HEK293 (cell line): ENCODE data around the gene ACACB.

Experiments
- CTCF ChIA-PET: fragments of 350-600 bp; formaldehyde crosslinking; extraction: SDS; loops from one replicate; lab custom pipeline; 2021; ENCODE audit warnings: antibody characterized with exemption; lab: Yijun Ruan, JAX
- POLR2A ChIA-PET: fragments of 300-600 bp; formaldehyde crosslinking; extraction: SDS; loops from one replicate; lab custom pipeline; 2020; ENCODE audit warnings: antibody characterized with exemption, inconsistent platforms; lab: Yijun Ruan, JAX
- H3K27ac ChIP-seq: fragments of 200-500 bp; sonication (Bioruptor generic); 2 replicates; pipeline ENCODE4 v1.5.1; 2014; ENCODE audit warnings: low read depth, low read length, control low read depth, inconsistent platforms; ENCODE audit errors: extremely low read depth
- H3K36me3 ChIP-seq, 2 experiments: fragments of 200-500 bp in 1 of 2; sonication (Bioruptor generic) in 1 of 2; 1 replicate in 1 of 2; 2 replicates in 1 of 2; pipeline ENCODE4 v1.5.1; 2014 to 2017; ENCODE audit warnings: inconsistent platforms in 2 of 2, low read length in 2 of 2; ENCODE audit not compliant: control insufficient read depth in 2 of 2, insufficient read depth in 1 of 2
- H3K4me1 ChIP-seq: fragments of 200-500 bp; sonication (Bioruptor generic); 2 replicates; pipeline ENCODE4 v1.5.1; 2014; ENCODE audit warnings: mild to moderate bottlenecking, low read length, inconsistent platforms; ENCODE audit not compliant: control insufficient read depth, insufficient read depth
- H3K4me3 ChIP-seq: 2 replicates; pipeline ENCODE4 v1.5.1; 2011; ENCODE audit warnings: low read depth, mild to moderate bottlenecking, control low read depth, low read length, moderate library complexity
- H3K9me3 ChIP-seq: fragments of 200-500 bp; sonication (Bioruptor generic); 2 replicates; pipeline ENCODE4 v1.5.1; 2014; ENCODE audit warnings: low read depth, low read length, inconsistent platforms; ENCODE audit not compliant: control insufficient read depth, insufficient read depth
- GFI1B ChIP-seq: fragments of 450-650 bp; formaldehyde crosslinking; IDR thresholded peaks from 2 replicates; pipeline ENCODE4 v1.5.1; 2016; ENCODE audit warnings: missing biosample characterization, missing genetic modification characterization
- HOXA7 ChIP-seq: sonication (generic); formaldehyde crosslinking; IDR thresholded peaks from 2 replicates; pipeline ENCODE4 v1.8.1; 2022; ENCODE audit warnings: missing genetic modification reagents, borderline replicate concordance
- KLF1 ChIP-seq: fragments of 450-650 bp; formaldehyde crosslinking; IDR thresholded peaks from 2 replicates; pipeline ENCODE4 v1.5.1; 2016; ENCODE audit warnings: missing biosample characterization, missing genetic modification characterization
- REPIN1 ChIP-seq: fragments of 450-650 bp; formaldehyde crosslinking; IDR thresholded peaks from 2 replicates; pipeline ENCODE4 v1.5.1; 2017; ENCODE audit warnings: missing biosample characterization, missing genetic modification characterization, low read depth
- SCRT2 ChIP-seq: fragments of 450-650 bp; formaldehyde crosslinking; IDR thresholded peaks from 2 replicates; pipeline ENCODE4 v1.5.1; 2016; ENCODE audit warnings: missing biosample characterization, missing genetic modification characterization
- ZBTB8A ChIP-seq: fragments of 450-650 bp; formaldehyde crosslinking; IDR thresholded peaks from 2 replicates; pipeline ENCODE4 v1.5.1; 2016; ENCODE audit warnings: missing biosample characterization, missing genetic modification characterization
- ZFHX2 ChIP-seq: fragments of 450-650 bp; formaldehyde crosslinking; conservative IDR thresholded peaks from 2 replicates; pipeline ENCODE4 v1.5.1; 2016; ENCODE audit warnings: missing biosample characterization, missing genetic modification characterization
- ZFP41 ChIP-seq: fragments of 450-650 bp; formaldehyde crosslinking; IDR thresholded peaks from 2 replicates; pipeline ENCODE4 v1.5.1; 2016; ENCODE audit warnings: missing biosample characterization, missing genetic modification characterization, borderline replicate concordance
- ZNF10 ChIP-seq: fragments of 450-650 bp; formaldehyde crosslinking; IDR thresholded peaks from 2 replicates; pipeline ENCODE4 v1.5.1; 2017; ENCODE audit warnings: missing biosample characterization, missing genetic modification characterization
- ZNF311 ChIP-seq: fragments of 450-650 bp; formaldehyde crosslinking; IDR thresholded peaks from 2 replicates; pipeline ENCODE4 v1.5.1; 2017; ENCODE audit warnings: missing biosample characterization, missing genetic modification characterization, borderline replicate concordance
- ZNF335 ChIP-seq: fragments of 450-650 bp; formaldehyde crosslinking; conservative IDR thresholded peaks from 2 replicates; pipeline ENCODE4 v1.5.1; 2016; ENCODE audit warnings: missing biosample characterization, missing genetic modification characterization
- ZNF433 ChIP-seq: fragments of 450-650 bp; formaldehyde crosslinking; IDR thresholded peaks from 2 replicates; pipeline ENCODE4 v1.5.1; 2016; ENCODE audit warnings: missing biosample characterization, missing genetic modification characterization, low read depth
- ZNF544 ChIP-seq: fragments of 450-650 bp; formaldehyde crosslinking; IDR thresholded peaks from 2 replicates; pipeline ENCODE4 v1.5.0; 2017; ENCODE audit warnings: missing biosample characterization, missing genetic modification characterization
- ZNF561 ChIP-seq: fragments of 450-650 bp; IDR thresholded peaks from 2 replicates; pipeline ENCODE4 v1.5.1; 2018; ENCODE audit warnings: missing biosample characterization, missing genetic modification characterization, borderline replicate concordance
- ZNF571 ChIP-seq: fragments of 450-650 bp; formaldehyde crosslinking; IDR thresholded peaks from 2 replicates; pipeline ENCODE4 v1.5.0; 2017; ENCODE audit warnings: missing biosample characterization, missing genetic modification characterization
- ZNF624 ChIP-seq: fragments of 450-650 bp; formaldehyde crosslinking; IDR thresholded peaks from 2 replicates; pipeline ENCODE4 v1.5.1; 2017; ENCODE audit warnings: missing biosample characterization, missing genetic modification characterization
- ZNF670 ChIP-seq: fragments of 450-650 bp; formaldehyde crosslinking; IDR thresholded peaks from 2 replicates; pipeline ENCODE4 v1.5.1; 2016; ENCODE audit warnings: missing biosample characterization, missing genetic modification characterization, low read depth
- TF ChIP-seq, protein P1 (sequence below): fragments of 450-650 bp; formaldehyde crosslinking; IDR thresholded peaks from 2 replicates; pipeline ENCODE4 v1.5.1; 2016; ENCODE audit warnings: missing biosample characterization, missing genetic modification characterization
- TF ChIP-seq, protein P2 (sequence below): fragments of 450-650 bp; formaldehyde crosslinking; IDR thresholded peaks from 2 replicates; pipeline ENCODE4 v1.5.1; 2016; ENCODE audit warnings: missing biosample characterization, missing genetic modification characterization
- TF ChIP-seq, protein P3 (sequence below): fragments of 450-650 bp; formaldehyde crosslinking; IDR thresholded peaks from 2 replicates; pipeline ENCODE4 v1.5.1; 2016; ENCODE audit warnings: missing biosample characterization, missing genetic modification characterization
- TF ChIP-seq, protein P4 (sequence below): fragments of 450-650 bp; formaldehyde crosslinking; IDR thresholded peaks from 2 replicates; pipeline ENCODE4 v1.5.1; 2016; ENCODE audit warnings: missing biosample characterization, missing genetic modification characterization, low read depth
- TF ChIP-seq, protein P5 (sequence below): fragments of 450-650 bp; formaldehyde crosslinking; IDR thresholded peaks from 2 replicates; pipeline ENCODE4 v1.5.1; 2016; ENCODE audit warnings: missing biosample characterization, missing genetic modification characterization

ACACB gene

DNA sequence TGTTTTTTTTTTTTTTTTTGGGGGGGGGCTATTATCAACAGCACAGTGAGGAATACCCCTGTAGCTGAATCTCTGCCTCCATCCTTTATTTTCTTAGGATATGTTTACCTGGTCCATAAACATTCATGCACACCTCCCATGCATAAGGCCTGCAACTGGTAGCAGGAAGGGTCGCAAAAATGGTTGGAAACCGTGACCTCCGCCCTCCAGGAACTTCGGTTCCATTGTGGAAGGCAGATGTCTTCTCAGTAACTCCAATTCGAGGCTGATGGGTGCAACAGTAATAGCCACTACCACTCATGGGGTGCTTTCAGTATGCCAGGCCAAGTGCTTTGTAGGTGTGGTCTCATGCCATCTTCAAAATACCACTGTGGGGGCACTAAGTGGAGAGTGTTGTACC, 40.2 kb downstream of the ACACB start:
- ChIA-PET CTCF (interaction anchor here (1.3 kb wide), 1 partner anchor 108 kb away, joined by 6 read pairs; no protein-coding TSS in a partner anchor), POLR2A (no interaction called here)
- Histone ChIP-seq H3K36me3 (no peaks in the 10 kb centered on the region), H3K4me3 (no peak overlapping the region), H3K9me3 (no peaks in the 10 kb centered on the region), H3K4me1 (peaks cover 8% of the 10 kb centered on the region; the same call in 1 of the 2 replicates), H3K27ac (no peak overlapping the region)
- TF ChIP-seq, protein P1, sequence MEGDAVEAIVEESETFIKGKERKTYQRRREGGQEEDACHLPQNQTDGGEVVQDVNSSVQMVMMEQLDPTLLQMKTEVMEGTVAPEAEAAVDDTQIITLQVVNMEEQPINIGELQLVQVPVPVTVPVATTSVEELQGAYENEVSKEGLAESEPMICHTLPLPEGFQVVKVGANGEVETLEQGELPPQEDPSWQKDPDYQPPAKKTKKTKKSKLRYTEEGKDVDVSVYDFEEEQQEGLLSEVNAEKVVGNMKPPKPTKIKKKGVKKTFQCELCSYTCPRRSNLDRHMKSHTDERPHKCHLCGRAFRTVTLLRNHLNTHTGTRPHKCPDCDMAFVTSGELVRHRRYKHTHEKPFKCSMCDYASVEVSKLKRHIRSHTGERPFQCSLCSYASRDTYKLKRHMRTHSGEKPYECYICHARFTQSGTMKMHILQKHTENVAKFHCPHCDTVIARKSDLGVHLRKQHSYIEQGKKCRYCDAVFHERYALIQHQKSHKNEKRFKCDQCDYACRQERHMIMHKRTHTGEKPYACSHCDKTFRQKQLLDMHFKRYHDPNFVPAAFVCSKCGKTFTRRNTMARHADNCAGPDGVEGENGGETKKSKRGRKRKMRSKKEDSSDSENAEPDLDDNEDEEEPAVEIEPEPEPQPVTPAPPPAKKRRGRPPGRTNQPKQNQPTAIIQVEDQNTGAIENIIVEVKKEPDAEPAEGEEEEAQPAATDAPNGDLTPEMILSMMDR (tag by site-specific recombination) = no peak
- TF ChIP-seq ZNF670 (tag by site-specific recombination) (no peak), ZNF544 (no peak)

DNA sequence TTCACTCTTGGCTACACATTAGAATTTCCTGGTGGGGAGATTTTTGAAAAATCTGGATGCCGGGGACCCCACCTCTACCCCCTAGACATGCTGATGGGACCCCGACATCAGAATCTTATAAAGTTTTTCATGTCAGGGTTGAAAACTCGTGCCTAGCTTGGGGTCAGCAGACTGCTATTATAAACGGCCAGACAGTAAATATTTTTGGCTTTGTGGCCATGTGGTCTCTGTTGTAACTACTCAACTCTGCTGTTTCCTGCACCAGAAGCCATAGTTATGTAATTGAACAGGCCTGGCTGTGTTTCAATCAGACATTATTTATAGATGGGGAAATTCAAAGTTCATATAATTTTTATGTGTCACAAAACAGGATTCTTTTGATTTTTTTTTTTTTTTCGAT, 41.6 kb downstream of the ACACB start:
- ChIA-PET POLR2A (no interaction called here), CTCF (no interaction called here)
- no peak for TF ChIP-seq ZFHX2
- TF ChIP-seq ZFP41 (tag by site-specific recombination) = no peak
- no peak for TF ChIP-seq SCRT2
- TF ChIP-seq, protein P2, sequence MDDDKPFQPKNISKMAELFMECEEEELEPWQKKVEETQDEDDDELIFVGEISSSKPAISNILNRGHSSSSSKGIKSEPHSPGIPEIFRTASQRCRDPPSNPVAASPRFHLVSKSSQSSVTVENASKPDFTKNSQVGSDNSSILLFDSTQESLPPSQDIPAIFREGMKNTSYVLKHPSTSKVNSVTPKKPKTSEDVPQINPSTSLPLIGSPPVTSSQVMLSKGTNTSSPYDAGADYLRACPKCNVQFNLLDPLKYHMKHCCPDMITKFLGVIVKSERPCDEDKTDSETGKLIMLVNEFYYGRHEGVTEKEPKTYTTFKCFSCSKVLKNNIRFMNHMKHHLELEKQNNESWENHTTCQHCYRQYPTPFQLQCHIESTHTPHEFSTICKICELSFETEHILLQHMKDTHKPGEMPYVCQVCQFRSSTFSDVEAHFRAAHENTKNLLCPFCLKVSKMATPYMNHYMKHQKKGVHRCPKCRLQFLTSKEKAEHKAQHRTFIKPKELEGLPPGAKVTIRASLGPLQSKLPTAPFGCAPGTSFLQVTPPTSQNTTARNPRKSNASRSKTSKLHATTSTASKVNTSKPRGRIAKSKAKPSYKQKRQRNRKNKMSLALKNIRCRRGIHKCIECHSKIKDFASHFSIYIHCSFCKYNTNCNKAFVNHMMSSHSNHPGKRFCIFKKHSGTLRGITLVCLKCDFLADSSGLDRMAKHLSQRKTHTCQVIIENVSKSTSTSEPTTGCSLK (tag by site-specific recombination) = no peak
- no peak for TF ChIP-seq ZNF571 (tag by site-specific recombination)
- no peak for TF ChIP-seq ZNF10
- TF ChIP-seq ZBTB8A (tag by site-specific recombination) = no peak
- TF ChIP-seq, protein P3, sequence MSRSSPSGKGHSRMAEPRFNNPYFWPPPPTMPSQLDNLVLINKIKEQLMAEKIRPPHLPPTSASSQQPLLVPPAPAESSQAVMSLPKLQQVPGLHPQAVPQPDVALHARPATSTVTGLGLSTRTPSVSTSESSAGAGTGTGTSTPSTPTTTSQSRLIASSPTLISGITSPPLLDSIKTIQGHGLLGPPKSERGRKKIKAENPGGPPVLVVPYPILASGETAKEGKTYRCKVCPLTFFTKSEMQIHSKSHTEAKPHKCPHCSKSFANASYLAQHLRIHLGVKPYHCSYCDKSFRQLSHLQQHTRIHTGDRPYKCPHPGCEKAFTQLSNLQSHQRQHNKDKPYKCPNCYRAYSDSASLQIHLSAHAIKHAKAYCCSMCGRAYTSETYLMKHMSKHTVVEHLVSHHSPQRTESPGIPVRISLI (tag by site-specific recombination) = no peak
- TF ChIP-seq ZNF335 (tag by site-specific recombination) = no peak
- TF ChIP-seq ZNF624 (tag by site-specific recombination) = no peak

DNA sequence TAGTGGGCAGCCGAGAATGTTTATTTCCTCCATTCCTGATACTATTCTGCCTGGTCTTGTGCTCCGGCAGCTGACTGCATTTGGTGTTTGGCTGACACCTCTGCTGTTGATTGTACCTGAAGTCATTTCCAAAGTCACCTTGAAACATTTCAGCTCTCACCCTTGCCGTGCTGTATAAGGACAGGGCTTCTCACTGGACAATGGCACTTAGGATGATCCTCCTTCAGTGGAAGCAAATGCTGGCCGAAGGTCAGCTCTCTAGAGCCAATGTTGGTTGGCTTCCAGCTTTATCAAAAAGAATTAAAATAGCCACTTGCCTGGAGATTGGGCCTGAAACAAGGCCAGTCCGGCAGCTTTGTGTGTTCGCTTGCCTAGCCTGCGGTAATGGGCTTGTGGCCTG, 44.0 kb downstream of the ACACB start:
- Histone ChIP-seq H3K27ac (no peak overlapping the region), H3K4me1 (peaks cover 1% of the 10 kb centered on the region; the same call in 1 of the 2 replicates), H3K9me3 (no peaks in the 10 kb centered on the region), H3K4me3 (no peak overlapping the region), H3K36me3 (no peaks in the 10 kb centered on the region; a peak in 1 of 3 replicates)
- ChIA-PET POLR2A (no interaction called here), CTCF (interaction anchor here (0.6 kb wide), 1 partner anchor 49 kb away, joined by 3 read pairs; no protein-coding TSS in a partner anchor)
- TF ChIP-seq ZNF433 (no peak), KLF1 (no peak), ZNF311 (tag by site-specific recombination) (no peak), GFI1B (tag by site-specific recombination) (no peak), HOXA7 (CRISPR knock-in tag) (no peak), ZNF571 (tag by site-specific recombination) (no peak), ZNF561 (tag by site-specific recombination) (no peak), REPIN1 (no peak)
- TF ChIP-seq, protein P4, sequence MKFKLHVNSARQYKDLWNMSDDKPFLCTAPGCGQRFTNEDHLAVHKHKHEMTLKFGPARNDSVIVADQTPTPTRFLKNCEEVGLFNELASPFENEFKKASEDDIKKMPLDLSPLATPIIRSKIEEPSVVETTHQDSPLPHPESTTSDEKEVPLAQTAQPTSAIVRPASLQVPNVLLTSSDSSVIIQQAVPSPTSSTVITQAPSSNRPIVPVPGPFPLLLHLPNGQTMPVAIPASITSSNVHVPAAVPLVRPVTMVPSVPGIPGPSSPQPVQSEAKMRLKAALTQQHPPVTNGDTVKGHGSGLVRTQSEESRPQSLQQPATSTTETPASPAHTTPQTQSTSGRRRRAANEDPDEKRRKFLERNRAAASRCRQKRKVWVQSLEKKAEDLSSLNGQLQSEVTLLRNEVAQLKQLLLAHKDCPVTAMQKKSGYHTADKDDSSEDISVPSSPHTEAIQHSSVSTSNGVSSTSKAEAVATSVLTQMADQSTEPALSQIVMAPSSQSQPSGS (tag by site-specific recombination) = no peak
- TF ChIP-seq, protein P5, sequence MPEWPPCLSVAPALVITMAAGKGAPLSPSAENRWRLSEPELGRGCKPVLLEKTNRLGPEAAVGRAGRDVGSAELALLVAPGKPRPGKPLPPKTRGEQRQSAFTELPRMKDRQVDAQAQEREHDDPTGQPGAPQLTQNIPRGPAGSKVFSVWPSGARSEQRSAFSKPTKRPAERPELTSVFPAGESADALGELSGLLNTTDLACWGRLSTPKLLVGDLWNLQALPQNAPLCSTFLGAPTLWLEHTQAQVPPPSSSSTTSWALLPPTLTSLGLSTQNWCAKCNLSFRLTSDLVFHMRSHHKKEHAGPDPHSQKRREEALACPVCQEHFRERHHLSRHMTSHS (tag by site-specific recombination) = no peak

More for the DNA sequence above, 41.6 kb downstream of the ACACB start:
- Histone ChIP-seq H3K27ac (no peak overlapping the region), H3K36me3 (no peaks in the 10 kb centered on the region; a peak in 1 of 3 replicates), H3K4me1 (peaks cover 8% of the 10 kb centered on the region; the same call in 1 of the 2 replicates), H3K9me3 (no peaks in the 10 kb centered on the region), H3K4me3 (no peak overlapping the region)
